ENCODE results near the gene FGD5.

The FGD5 gene

GRCh38 chr3:14913071-14913925 is 94.5 kb downstream of the FGD5 start:
- no peak for DNase-seq (ENCODE audit: low read depth in 2 of 2)

GRCh38 chr3:14913926-14914778 is 95.4 kb downstream of the FGD5 start:
- H3K4me3 ChIP-seq (replicated peaks in 1 of 2; ENCODE audit: low read depth in 2 of 2, low read length in 2 of 2): no peak overlapping the region
- TF ChIP-seq CTCF (IDR thresholded peaks at IDR 0.05; ENCODE audit: low read depth, low read length): no peak
- no peak for DNase-seq (ENCODE audit: low read depth in 2 of 2)

More at GRCh38 chr3:14913071-14913925, 94.5 kb downstream of the FGD5 start:
- no peak overlapping the region for H3K4me3 ChIP-seq (replicated peaks in 1 of 2; ENCODE audit: low read depth in 2 of 2, low read length in 2 of 2)
- no peak for TF ChIP-seq CTCF (IDR thresholded peaks at IDR 0.05; ENCODE audit: low read depth, low read length)

- TF ChIP-seq CTCF (IDR thresholded peaks at IDR 0.05; ENCODE audit: low read depth, low read length): no peak
- no peak overlapping the region for H3K4me3 ChIP-seq (replicated peaks in 1 of 2; ENCODE audit: low read depth in 2 of 2, low read length in 2 of 2)
- DNase-seq (ENCODE audit: low read depth in 2 of 2): no peak
These were observed 96.0 kb downstream of the FGD5 start for GRCh38 chr3:14914779-14915117.

- peak in 1 of 2 donors; percentile 5 for DNase-seq (ENCODE audit: low read depth in 2 of 2)
- H3K4me3 ChIP-seq (replicated peaks in 1 of 2; ENCODE audit: low read depth in 2 of 2, low read length in 2 of 2): no peak overlapping the region
- peak; percentile 3 for TF ChIP-seq CTCF (IDR thresholded peaks at IDR 0.05; ENCODE audit: low read depth, low read length)
These were observed 97.0 kb downstream of the FGD5 start for GRCh38 chr3:14915636-14916222.

- TF ChIP-seq CTCF (IDR thresholded peaks at IDR 0.05; ENCODE audit: low read depth, low read length): no peak
- H3K4me3 ChIP-seq (replicated peaks in 1 of 2; ENCODE audit: low read depth in 2 of 2, low read length in 2 of 2): no peak overlapping the region
- no peak for DNase-seq (ENCODE audit: low read depth in 2 of 2)
These were observed 99.6 kb downstream of the FGD5 start for GRCh38 chr3:14918356-14918860.

GRCh38 chr3:14920536-14920935 is 101.8 kb downstream of the FGD5 start:
- no peak for TF ChIP-seq CTCF (IDR thresholded peaks at IDR 0.05; ENCODE audit: low read depth, low read length)
- H3K4me3 ChIP-seq (replicated peaks in 1 of 2; ENCODE audit: low read depth in 2 of 2, low read length in 2 of 2): no peak overlapping the region

More at GRCh38 chr3:14920536-14920935, 101.8 kb downstream of the FGD5 start:
- DNase-seq (ENCODE audit: low read depth in 2 of 2): no peak
